Hepatocyte (in vitro differentiated cells): ENCODE measurements around the gene ENTPD2.

Experiments
- EZH2 ChIP-seq: fragments of 200-600 bp; sonication (generic); IDR thresholded peaks from 2 replicates; pipeline ENCODE4 v1.6.1; 2016; ENCODE audit warnings: antibody characterized with exemption, mild to moderate bottlenecking, borderline replicate concordance
- EZH2phosphoT487 ChIP-seq: fragments of 200-600 bp; sonication (generic); IDR thresholded peaks from one replicate; pipeline ENCODE4 v1.6.1; 2018; ENCODE audit warnings: antibody characterized with exemption, mild to moderate bottlenecking, low read depth, moderate library complexity; ENCODE audit not compliant: unreplicated experiment, severe bottlenecking
- TF ChIP-seq, protein P1 (sequence below): fragments of 200-600 bp; sonication (generic); IDR thresholded peaks from 2 replicates; pipeline ENCODE4 v1.5.1; 2016; ENCODE audit warnings: antibody characterized with exemption, mild to moderate bottlenecking; ENCODE audit not compliant: poor library complexity

DNA sequence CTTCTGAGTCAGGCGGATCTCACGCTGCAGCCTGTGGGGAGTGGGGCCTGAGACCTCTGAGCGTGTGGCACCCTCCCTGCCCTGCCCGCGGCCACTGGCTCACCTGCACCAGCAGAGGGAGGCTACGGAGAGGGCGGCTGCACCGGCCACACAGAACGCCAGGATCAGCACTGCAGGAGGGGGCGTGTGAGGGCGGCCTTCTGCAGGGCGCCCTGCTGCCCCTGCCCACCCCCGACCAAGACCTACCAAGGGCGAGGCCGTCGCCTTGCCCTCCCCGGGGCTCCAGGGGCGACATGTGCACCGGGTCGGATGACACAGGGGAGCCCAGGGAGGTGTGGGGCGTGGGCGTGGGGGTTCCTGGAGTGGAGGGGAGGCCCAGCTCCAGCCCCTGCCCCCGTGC is 13.3 kb downstream of the ENTPD2 start:
- TF ChIP-seq, protein P1, sequence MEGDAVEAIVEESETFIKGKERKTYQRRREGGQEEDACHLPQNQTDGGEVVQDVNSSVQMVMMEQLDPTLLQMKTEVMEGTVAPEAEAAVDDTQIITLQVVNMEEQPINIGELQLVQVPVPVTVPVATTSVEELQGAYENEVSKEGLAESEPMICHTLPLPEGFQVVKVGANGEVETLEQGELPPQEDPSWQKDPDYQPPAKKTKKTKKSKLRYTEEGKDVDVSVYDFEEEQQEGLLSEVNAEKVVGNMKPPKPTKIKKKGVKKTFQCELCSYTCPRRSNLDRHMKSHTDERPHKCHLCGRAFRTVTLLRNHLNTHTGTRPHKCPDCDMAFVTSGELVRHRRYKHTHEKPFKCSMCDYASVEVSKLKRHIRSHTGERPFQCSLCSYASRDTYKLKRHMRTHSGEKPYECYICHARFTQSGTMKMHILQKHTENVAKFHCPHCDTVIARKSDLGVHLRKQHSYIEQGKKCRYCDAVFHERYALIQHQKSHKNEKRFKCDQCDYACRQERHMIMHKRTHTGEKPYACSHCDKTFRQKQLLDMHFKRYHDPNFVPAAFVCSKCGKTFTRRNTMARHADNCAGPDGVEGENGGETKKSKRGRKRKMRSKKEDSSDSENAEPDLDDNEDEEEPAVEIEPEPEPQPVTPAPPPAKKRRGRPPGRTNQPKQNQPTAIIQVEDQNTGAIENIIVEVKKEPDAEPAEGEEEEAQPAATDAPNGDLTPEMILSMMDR, result no peak
- TF ChIP-seq EZH2, result no peak
- no peak for TF ChIP-seq EZH2phosphoT487
